Spinal cord (tissue), 10 donors: ENCODE data around the gene FCN3. TPM values are rescaled to one million over a fixed set of nuclear protein-coding genes. Genes with fewer than 3 reads are reported as not detected.

Experiments
- DNase-seq, 6 donors: peaks; one replicate each; pipeline versions ENCODE4 v3.0.0 to v3.0.0-alpha.2; 2013 to 2015; ENCODE audit warnings: low spot score in 6 of 6, low read depth in 4 of 6
- H3K27ac ChIP-seq: one replicate; pipeline ENCODE4 v1.5.1; 2013; ENCODE audit warnings: low read depth, low read length, control low read depth
- H3K27me3 ChIP-seq: one replicate; pipeline ENCODE4 v1.6.1; 2013; ENCODE audit warnings: low read length; ENCODE audit not compliant: control insufficient read depth, insufficient read depth
- H3K36me3 ChIP-seq: one replicate; pipeline ENCODE4 v1.6.1; 2013; ENCODE audit warnings: low read length; ENCODE audit not compliant: control insufficient read depth, insufficient read depth
- H3K4me1 ChIP-seq: one replicate; pipeline ENCODE4 v1.6.1; 2013; ENCODE audit warnings: low read length; ENCODE audit not compliant: control insufficient read depth, insufficient read depth
- H3K4me3 ChIP-seq: one replicate; pipeline ENCODE4 v1.5.1; 2013; ENCODE audit warnings: low read depth, low read length, control low read depth
- H3K9me3 ChIP-seq: one replicate; pipeline ENCODE4 v1.6.1; 2013; ENCODE audit warnings: low read length; ENCODE audit not compliant: control insufficient read depth, insufficient read depth
- WGBS: methylation state at CpG from one replicate; pipeline ENCODE4 v1.1.5; 2013; ENCODE audit warnings: missing lambda C conversion rate; ENCODE audit not compliant: insufficient coverage; 5-methylcytosine and 5-hydroxymethylcytosine counted together
- polyA plus RNA-seq, 2 donors: library from polyadenylated mRNA; unstranded; fragments of 120-200 nt; gene quantifications; one replicate each; pipeline ENCODE4 v1.2.1, GENCODE V29; 2013; ENCODE audit not compliant: insufficient read length in 2 of 2
- total RNA-seq, 2 donors: library from RNA; depleted of rRNA in 1 of 2; stranded (reverse); fragments of 120-200 nt in 1 of 2; fragments of >200 nt in 1 of 2; gene quantifications; one replicate each; pipeline versions ENCODE4 v1.2.3 to v1.2.4, GENCODE V29; 2013 to 2014
- donor health status: healthy.

Gene FCN3
- total and polyA plus RNA-seq, 4 donors, result 0.27 to 0.44 TPM; not detected in 2

DNA sequence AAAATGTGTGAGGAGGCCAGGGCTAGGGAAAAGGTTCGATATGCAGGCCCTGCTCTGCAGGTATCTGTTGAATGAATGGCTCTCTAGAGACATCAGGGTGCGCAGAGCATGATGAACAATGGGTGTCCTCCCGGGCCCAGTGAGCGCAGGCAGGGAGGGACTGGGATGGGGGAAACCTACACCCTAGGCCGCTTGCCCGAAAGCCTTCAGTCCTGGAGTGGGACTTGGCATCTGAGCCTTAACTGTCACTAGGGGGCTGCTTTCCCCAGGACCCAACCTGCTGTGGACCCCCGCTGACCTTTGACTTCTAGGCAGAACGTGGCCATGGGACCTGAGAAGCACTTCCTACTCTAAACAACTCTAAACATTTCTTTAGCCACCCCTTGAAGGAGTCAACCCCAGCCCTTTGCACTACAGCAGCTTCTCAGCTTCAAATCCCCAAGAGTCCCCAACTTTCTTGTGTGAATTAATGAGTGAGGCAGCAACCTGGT is 7.4 kb downstream of the FCN3 start:
- peaks cover 5% of the 10 kb centered on the region for H3K36me3 ChIP-seq
- no peaks in the 10 kb centered on the region for H3K9me3 ChIP-seq
- H3K4me1 ChIP-seq, result peaks cover 25% of the 10 kb centered on the region
- H3K4me3 ChIP-seq, result peak overlapping the region; percentile 61
- H3K27me3 ChIP-seq, result peaks cover 13% of the 10 kb centered on the region
- H3K27ac ChIP-seq, result peak overlapping the region; percentile 92
- WGBS, result 35% methylated on average over 8 of the region's 8 CpGs
- no peak for DNase-seq

DNA sequence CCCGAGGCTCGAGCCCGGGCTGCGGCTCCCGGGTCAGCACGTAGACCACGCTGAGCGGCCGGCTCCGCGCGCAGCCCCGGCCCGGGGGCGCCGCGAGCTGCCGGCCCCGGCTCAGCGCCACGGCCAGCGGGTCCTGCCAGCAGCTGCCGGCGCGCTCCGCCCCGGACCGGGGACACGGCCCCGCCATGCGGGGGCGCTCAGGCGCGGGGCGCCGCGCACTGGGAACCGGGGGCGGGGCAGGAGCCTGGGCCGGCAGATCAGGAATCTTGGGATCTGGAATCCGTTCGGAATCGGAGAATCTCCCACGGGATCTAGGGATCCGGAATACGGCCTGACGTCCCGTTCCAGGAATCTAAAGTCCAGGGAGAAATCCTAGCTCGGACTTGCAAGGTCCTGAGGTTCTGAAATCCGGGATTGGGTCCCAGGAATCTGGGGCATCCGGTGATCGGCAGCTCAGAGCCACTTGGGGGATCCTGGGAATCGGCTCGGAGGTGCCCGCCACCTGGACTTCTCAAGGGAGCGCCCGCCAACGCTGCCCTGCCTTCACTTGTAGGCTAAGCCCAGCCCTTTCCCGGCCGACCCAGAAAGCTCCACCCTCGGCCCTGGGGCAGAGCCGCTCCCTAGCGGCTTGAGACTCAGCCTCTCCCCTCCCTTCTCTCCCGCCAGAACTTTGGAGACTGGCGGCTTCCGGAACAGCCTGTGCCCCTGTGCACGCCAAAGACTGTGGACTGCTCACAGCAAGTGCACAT is 8.0 kb downstream of the FCN3 start, which contains the start of gene MAP3K6:
Gene MAP3K6, minus strand, starts transcription at position 551 of the 749 bp plus-strand sequence. Its CDS starts 364 bp downstream, at position 187.
- Histone ChIP-seq H3K9me3 (no peaks in the 10 kb centered on the region), H3K36me3 (peaks cover 5% of the 10 kb centered on the region), H3K4me1 (peaks cover 25% of the 10 kb centered on the region), H3K27me3 (peaks cover 13% of the 10 kb centered on the region), H3K4me3 (peak within 1 kb of the TSS; percentile 72), H3K27ac (peak within 1 kb of the TSS; percentile 96)
- DNase-seq, result peak in 3 of 6 donors; percentile 19 to 75 (median 31)
- whole genome bisulfite sequencing, result under 1% methylated on average over 67 of the region's 67 CpGs

DNA sequence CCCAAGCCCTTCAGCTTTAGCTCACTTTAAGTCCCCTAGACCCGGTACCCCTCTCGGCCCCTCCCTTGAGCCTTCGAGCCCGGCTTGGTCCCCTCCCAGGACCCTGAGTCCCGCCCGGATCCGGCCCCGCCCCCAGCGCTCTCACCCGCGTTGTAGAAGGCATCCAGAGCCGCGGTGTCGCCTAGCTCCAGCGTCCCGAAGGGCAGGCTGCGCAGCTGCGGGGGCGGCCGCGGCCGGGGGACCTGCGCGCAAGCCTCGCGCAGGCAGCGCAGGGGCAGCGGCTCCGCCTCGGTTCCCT is 8.6 kb downstream of the FCN3 start:
- 0% methylated on average over 30 of the region's 30 CpGs for WGBS
- H3K4me1 ChIP-seq, result peaks cover 25% of the 10 kb centered on the region
- H3K36me3 ChIP-seq, result peaks cover 9% of the 10 kb centered on the region
- H3K4me3 ChIP-seq, result peak overlapping the region; percentile 72
- peak in 3 of 6 donors; percentile 44 to 87 (median 69) for DNase-seq
- H3K27ac ChIP-seq, result peak overlapping the region; percentile 96
- peaks cover 13% of the 10 kb centered on the region for H3K27me3 ChIP-seq
- H3K9me3 ChIP-seq, result no peaks in the 10 kb centered on the region

DNA sequence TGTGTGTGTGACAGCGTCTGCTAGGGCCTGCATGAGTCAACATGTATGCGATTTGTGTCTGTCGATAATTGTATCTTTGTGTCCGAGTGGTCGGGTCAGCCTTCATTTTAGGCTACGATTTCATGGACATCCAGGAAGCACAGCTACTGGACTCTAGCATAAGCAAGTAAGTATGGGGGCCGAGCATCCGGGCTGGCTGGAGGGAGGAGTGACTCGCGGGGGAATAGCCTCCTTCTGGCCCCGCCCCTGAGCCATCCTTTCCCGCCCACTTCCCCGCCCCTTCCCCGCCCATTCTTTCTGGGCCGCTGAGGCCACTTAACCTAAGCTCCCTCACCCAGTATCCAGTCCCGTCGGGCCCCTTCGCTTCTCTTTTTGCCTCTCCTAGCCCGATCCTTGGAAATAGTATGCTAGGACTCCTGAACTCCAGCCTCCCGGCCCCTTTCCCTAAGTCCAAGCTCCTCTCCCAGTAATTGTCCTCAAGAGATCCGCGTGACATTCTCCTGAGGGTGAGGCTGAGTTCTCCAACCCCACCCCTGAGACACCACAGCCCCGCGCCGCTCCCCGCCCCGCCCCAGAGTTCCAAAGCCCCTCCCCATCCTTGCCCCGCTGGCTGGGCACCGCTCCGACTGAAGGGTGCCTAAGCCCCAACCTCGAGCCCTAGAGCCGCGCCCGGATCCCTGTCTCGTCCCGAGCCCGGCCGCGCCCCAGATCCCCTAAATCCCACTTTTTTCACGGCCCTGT is 9.1 kb downstream of the FCN3 start:
- WGBS, result 6% methylated on average over 40 of the region's 40 CpGs
- Histone ChIP-seq H3K4me1 (peaks cover 30% of the 10 kb centered on the region), H3K4me3 (peak overlapping the region; percentile 72), H3K27ac (peak overlapping the region; percentile 96), H3K9me3 (no peaks in the 10 kb centered on the region), H3K36me3 (peaks cover 10% of the 10 kb centered on the region), H3K27me3 (peaks cover 13% of the 10 kb centered on the region)
- DNase-seq, result peak in 3 of 6 donors; percentile 56 to 91 (median 80)

DNA sequence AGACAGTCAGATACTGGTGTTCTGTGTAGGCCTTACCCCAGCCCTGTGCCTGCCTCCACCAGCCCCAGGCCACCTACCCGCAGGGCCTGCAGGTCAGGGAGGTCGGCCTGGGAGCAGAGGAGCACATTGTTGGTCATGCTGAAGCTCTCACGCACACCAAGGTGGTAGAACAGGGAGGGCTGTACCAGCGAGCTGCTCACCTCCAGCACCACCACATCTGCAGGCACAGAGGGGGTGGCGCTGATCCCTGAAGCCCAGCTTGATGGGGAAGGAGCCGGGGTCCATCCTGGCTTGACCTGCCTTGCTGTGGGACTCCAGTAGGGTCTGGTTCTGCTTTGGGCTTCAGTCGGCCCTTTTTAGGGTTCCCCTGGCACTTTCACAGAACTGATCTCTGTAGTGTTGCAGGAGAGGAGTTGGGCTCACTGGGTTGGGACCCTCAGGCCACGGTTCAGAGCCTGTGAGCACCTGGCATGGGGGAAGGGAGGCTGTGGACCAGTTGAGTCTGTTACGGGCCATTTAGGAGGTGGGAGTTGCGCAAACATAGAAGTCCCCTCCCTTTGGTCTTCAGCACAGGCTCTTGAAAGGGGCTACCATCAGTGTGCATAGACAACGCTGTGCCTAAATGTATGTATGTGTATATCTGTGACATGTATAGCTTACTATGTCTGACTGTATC is 9.8 kb downstream of the FCN3 start:
- peaks cover 37% of the 10 kb centered on the region for H3K4me1 ChIP-seq
- H3K9me3 ChIP-seq, result no peaks in the 10 kb centered on the region
- WGBS, result 83% methylated on average over 11 of the region's 11 CpGs
- DNase-seq, result no peak
- no peak overlapping the region for H3K4me3 ChIP-seq
- peak overlapping the region; percentile 96 for H3K27ac ChIP-seq
- peaks cover 10% of the 10 kb centered on the region for H3K36me3 ChIP-seq
- peaks cover 14% of the 10 kb centered on the region for H3K27me3 ChIP-seq

DNA sequence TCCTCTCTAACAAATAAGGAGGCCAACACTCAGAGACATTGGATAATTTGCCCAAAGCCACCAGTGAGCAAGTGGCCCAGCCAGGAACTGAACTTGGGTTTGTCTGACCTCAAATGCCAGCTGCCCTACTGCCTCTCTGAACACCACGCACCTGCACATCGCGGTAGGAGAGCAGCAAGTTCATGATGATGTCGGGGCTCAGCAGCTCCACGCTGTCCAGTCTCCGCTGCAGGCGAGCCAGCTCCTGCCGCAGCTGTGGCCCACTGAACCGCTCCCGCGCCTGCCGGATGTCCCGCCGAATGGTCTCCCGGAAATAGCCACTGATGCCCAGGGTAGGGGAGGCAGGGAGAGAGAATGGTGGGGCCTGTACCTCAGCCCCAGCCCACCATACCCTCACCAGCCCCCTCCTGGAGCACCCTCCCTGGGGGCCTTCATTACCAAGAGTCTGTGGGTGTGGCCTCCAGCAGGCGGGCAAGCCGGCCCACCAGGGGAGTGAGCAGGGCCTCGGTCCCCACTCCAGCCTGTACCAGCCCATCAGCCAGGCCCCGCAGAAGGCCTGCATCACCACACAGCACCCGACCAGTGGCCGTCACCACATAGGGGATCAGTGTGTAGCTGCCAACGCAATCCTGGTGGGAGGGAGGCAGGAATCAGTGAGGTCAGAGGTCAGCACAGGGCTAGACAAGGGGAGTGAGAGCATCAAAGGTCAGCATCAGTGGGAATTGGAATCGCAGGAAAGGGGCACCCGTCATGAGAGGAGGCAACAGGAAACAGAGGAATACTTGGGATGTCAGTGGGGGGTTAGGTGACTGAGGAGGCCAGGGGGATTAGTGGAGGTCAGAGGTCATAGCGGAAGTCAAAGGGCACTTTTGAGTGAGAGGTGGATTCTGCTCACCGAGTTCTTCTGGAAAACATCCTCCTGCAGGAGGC is 10.6 kb downstream of the FCN3 start:
- Histone ChIP-seq H3K36me3 (peaks cover 10% of the 10 kb centered on the region), H3K27me3 (peaks cover 22% of the 10 kb centered on the region), H3K27ac (no peak overlapping the region), H3K9me3 (no peaks in the 10 kb centered on the region), H3K4me3 (no peak overlapping the region), H3K4me1 (peaks cover 45% of the 10 kb centered on the region)
- no peak for DNase-seq
- WGBS, result 78% methylated on average over 19 of the region's 26 CpGs

DNA sequence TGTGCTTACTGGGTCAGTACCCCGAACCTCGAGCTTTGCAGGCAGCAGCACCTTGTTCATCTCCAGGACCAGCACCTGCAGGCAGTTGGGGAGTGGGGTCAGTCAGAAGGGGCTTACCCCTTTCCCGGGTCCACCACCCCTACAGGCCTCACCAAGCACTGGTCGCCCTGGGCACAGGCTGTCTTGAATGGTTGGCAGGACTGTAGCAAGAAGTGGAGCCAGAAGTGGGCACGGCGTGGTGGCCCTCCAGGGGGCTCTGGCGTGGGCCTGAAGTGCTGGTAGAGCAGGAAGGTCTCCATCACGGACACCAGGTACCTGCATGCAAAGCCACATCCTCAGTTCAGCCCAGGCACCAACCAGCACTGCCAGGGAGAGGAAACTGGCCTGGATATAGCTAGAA is 13.1 kb downstream of the FCN3 start:
- H3K27me3 ChIP-seq, result peaks cover 29% of the 10 kb centered on the region
- H3K9me3 ChIP-seq, result no peaks in the 10 kb centered on the region
- DNase-seq, result no peak
- H3K4me1 ChIP-seq, result peaks cover 50% of the 10 kb centered on the region
- peaks cover 21% of the 10 kb centered on the region for H3K36me3 ChIP-seq
- WGBS, result 96% methylated on average over 6 of the region's 8 CpGs
- H3K27ac ChIP-seq, result no peak overlapping the region
- H3K4me3 ChIP-seq, result no peak overlapping the region

DNA sequence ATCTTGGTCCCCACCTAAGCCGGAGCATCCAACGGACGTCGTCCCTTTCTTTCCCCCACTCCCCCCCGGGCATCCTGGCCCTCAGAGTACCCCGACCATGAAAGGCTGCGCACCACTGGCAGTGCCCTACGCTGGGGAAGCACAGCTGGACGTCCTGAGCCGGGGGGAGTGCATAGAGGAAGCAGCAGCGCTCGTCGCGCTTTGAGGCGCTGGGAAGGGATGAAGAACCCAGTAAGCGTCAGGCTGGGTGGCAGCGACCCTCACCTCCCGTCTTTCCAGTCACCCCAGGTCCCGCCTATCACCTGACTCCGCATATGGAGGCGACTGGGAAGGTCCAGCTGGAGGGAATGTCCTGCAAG is 13.6 kb downstream of the FCN3 start:
- no peak overlapping the region for H3K4me3 ChIP-seq
- peaks cover 48% of the 10 kb centered on the region for H3K4me1 ChIP-seq
- H3K9me3 ChIP-seq, result no peaks in the 10 kb centered on the region
- no peak for DNase-seq
- H3K27ac ChIP-seq, result no peak overlapping the region
- 49% methylated on average over 16 of the region's 21 CpGs for WGBS
- peaks cover 26% of the 10 kb centered on the region for H3K36me3 ChIP-seq
- H3K27me3 ChIP-seq, result peaks cover 32% of the 10 kb centered on the region
